NCI-H1048 (cell line): ENCODE results near the gene ZNF396.

Source experiments
- DNase-seq: peaks from one replicate; lab custom pipeline; 2025; lab: John Stamatoyannopoulos, UW

Gene ZNF396

DNA sequence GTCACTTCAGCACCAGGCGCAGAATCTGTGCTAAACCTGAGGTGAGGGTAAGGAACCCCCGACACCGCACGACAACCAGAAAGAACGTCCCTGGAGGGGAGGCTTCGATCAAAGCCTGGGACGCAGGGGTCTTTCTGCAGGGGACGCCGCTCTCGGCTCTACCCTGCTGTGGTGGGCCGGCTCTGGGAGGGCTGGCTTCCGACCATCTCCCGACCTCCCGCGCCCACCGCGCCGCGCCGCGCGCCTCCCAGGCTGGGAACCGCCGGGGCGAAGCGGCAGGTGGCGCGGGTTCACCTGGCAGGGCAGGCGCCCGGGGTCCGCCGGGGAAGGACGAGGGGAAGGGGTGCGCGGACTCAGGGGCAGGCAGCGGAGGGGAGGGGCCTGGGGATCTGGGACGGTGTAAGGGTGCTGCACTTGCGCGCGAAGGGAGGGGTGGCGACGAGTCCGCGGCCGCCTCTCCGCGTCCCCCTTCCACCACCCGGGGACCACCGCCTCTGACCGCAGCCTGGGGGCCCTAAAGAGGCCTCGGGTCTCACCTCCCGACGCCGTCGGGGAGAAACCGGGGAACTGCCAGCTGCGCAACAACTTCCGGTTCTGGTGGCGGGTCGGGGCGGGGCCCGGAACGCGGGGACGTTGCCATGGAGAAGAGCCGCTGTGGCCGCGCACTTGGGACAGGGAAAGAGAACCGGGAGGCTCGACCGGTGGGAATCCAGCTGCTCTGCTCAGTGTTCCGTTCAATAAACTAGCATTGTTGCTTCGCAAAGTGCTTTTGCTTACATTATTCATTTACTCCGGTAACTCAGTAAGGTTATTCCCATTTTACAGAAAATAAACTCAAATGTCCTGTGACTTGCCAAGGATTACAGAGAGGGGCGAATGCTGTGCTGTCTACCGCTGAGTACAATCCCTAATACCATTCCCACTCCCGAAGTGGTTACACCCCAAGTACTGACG, at the start of gene ZNF396:
ZNF396 (minus strand) TSS at position 596 of the 954 bp plus-strand sequence. CDS start 3,045 bp downstream, outside the sequence.
- no peak for DNase-seq

DNA sequence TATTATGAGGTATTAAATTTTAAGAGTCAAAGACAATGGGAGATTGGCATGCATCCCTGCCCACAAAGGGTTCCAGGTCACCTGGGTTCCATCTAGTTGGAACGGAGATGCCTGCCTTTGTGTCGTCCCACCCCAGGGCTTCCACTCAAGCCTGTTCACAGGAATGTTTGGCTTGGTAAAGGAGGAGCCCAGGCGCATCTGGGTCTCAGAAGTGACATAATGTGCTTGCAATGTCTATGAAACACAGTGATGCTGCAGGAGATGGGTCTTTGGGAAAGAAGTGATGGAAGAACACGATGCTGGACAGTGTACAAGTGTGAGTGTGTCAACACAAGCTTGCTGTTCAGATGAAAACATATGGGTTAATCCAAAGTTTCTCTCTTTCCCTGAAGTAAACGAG, 49.6 kb upstream of the ZNF396 start:
- DNase-seq, result no peak

DNA sequence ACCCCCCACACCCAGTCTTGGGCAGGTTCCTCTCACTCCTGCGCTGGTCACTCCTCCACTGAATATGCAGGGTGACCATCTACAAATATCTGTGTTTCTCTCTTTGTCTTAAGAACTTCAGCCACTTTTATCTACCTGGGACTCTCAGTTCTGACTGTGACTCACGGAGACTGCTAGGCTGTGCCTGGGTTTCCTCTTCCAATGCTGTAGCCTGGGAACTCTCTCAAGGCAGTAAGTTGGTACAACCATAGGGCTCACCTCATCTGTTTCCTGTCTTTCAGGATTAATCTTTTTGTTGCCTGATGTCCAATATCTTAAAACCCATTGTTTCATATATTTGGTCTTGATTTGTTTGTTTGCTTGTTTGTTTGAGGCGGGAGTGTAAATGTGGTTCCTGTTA, 47.2 kb upstream of the ZNF396 start:
- DNase-seq, result no peak

DNA sequence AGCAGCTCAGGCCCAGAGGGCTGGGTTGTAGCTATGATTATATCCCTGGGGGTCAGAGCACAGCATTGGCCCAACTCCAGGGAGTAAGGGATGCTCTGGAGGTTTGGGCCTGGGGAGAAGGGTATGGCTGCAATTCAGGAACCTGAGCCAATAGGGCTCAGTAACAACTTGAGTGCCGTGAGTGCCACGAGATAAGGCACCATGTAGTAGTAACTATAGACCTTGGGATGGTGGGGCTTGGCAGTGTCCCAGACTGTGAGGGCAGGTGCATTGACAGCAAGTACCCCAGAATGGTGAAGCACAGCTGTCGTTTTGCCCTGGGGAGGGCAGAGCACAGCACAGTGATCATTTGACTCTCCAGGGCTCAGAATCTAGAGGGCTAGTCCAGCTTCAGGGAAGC, 45.1 kb upstream of the ZNF396 start:
- DNase-seq, result no peak

DNA sequence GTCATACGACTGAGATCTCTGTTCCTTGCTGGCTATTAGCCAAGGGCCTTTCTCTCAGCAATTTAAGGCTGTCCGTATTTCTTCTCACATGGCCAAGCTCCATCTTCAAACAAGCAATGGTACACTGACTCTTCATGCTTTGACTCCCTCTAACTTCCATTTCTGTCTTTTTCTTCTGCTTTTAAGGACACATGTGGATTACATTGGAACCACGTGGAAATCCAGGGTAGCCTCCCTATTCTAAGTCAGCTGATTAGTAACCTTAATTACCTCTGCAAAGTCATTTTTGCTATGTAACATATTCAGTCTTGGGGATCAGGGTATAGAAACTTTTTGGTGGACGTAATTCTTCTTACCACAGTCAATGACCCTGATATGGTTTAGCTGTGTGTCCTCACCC, 41.5 kb upstream of the ZNF396 start:
- DNase-seq, result no peak

DNA sequence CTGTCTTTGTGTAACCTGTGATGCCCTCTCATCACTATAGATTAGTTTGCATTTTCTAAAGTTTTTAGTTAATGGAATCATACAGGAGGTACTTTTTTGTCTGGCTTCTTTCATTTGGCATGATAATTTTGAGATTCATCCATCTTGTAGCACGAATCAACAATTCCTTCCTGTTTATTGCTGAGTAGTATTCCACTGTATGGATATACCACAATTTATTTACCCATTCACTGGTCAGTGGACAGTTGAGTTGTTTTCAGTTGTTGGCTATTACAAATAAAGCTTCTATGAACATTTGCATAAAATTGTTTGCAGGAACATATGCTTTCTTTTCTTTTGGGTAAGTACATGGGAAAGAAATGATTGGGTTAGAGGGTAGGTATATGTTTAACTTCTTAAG, 40.1 kb upstream of the ZNF396 start:
- DNase-seq, result no peak

DNA sequence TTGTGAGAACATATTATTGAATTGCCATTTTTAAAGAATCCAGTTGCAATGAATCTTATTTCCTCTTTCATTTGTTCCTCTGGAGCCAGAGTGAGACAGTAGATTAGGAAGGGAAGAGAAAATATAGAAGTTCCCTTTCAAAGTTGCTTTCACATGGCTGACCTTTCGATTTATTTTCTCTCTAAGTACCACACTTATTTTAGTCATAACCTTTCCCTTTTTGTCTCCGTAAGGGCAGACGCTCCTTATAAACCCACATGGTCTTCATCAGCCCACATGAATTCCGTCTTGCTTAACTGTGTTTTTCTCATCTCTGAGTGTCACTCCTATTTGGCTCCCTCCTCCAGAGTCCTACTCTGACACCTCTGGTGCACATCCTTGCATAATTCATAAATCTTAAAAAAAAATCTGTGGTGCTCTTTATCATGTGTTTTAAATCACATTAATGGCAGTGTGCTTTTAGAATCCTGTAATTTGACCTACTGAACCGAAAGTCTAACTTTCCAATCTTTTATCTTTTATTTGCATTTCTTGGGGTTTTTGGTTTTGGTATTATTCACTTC, 38.5 kb upstream of the ZNF396 start:
- DNase-seq, result no peak

DNA sequence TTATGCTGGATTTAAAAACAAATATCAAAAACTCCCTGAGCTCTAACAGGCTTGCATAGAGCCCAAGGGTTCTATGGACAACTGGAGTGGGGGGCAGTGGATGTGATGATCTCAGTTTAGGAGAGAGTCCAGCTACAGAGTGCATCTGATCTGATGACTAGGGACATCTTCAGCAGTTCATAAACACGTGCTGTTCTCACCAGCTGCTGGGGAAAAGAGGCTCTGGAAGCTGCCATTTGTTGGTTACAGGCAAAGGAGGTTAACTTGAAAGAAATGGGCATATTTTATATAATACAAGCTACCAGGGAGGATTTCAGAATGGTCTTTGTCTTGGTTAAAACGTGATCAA, 36.0 kb upstream of the ZNF396 start:
- no peak for DNase-seq

DNA sequence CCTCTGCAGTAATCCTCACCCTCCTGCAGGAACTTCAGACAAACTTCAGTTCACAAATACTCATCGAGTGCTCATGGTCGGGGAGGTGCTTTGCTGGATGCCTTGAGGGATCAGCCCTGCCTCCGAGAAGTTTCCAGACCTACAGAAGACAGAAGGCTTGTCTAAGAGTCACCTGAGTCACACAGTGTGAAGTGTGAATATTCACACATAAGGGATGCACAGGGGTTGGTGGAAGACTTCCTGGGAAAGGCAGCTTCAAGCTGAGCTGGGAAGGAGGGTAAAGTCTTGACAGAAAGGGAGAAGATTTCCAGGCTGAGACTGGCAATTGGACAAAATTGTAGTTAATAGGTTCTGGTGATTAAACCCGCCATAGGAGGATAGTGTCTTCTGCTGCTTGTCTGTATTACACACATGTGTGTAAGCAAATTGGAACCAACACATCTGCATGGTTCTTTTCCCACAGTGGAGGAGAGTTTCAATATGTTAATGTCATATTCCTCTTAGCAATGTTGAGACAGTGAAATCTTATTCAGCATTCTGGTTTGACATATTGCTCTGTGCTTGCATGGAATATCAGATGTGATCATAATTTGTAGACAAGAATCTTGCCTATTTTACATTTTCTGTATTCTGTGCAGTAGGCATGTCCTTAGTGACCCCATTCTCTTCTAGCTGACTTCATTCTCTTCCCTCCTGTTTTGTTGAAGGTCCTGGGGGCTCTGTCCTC, 34.7 kb upstream of the ZNF396 start:
- DNase-seq, result no peak

DNA sequence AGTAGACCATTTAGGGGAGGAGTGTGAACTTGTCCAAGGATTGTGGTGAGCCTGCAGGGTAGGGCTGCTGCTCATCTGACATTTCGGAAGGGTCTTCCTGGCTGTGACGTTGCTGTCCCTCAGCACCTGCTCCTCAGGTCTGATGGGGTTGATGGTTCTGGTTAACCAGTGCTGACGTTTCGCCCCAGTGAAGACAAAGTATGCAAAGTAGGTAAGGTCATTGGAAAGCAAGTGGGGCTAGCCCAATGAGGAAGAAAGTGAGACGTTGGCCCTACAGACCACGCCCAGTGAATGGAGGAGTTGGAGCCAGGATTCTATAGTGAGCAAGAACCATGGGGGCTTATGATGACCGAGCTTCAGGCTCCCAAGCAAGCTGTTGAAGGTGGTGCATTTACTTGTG, 33.4 kb upstream of the ZNF396 start:
- DNase-seq, result no peak

DNA sequence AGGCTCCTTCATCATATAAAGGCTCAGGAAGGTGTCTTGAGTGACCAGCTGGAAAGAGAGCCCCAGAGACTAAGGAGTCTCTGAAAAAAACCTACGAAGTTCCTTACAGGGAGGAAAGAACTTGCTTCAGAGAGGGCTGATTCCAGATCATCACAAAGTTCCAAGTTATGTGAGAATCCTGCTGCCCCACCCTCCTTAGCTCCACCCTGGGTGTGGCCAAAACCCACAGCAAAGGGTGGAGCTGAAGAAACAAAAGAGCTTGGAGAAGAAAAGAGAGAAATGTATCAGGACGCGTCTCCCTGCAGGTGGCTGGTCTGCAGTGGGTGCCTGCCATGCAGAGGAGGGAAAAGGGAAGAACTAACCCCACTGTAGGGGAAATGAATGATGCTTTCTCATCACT, 32.8 kb upstream of the ZNF396 start:
- no peak for DNase-seq

DNA sequence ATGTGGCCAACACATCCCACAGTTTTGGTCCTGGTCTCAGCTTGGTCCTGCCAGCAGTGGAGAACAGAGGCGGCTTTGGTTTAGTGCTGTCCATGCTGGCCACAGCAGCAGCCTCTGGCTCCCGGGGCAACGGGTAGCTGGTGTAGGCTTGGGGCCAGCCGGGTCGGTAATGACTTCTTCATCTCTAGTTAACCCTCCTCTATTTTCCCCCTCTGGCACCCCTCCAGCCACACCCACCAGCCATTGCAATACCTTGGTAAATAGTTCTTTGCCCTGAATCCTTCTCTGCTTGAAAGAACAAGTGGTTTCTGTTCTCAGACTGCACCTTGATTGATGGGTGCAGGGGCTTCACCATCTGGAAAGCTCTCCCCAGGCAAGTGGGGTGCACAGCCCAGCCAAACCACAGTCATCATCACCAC, 31.7 kb upstream of the ZNF396 start:
- DNase-seq, result no peak

DNA sequence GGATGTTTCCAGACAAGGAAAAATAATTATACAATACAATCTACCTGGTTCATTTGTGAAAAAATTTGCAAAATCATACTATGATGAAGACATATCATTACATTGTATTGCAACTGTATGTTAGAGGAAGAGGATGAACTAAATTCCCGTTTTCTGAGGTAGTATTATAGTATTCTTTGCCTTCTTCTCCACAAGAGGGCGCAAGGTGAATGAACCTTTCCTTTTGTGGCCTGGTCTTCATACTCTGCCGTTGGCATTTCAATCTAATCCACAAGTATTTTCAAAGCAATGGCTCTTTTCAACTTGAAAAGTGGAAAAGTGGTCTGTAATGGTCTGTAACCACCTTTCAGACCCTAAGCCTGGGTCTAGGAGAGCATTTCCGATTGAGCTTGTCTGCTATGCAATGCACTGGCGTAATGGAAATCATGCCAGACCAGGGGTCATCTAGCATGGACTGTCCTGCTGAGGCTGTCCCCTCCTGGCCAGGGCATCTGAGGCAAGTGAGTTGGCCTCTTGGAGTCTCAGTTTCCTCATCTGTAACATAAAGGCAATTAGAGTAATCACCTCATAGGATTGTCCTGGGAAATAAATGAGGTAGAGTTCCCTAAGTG, 30.8 kb upstream of the ZNF396 start:
- DNase-seq, result no peak

DNA sequence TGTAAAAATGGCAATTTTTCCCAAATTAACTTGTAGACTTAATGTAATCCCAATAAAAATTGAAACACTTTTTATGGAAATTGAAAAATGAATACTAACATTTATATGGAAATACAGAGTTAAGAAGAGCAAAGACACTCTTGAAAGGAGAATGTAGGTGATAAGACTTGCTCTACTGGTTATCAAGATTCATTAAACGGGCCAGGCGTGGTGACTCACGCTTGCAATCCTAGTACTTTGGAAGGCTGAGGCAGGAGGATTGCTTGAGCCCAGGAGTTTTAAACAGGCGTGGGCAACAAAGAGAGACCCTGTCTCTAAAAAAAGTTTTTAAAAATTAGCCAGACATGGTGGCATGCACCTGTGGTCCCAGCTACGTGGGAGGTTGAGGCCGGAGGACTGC, 29.5 kb upstream of the ZNF396 start:
- DNase-seq, result no peak

DNA sequence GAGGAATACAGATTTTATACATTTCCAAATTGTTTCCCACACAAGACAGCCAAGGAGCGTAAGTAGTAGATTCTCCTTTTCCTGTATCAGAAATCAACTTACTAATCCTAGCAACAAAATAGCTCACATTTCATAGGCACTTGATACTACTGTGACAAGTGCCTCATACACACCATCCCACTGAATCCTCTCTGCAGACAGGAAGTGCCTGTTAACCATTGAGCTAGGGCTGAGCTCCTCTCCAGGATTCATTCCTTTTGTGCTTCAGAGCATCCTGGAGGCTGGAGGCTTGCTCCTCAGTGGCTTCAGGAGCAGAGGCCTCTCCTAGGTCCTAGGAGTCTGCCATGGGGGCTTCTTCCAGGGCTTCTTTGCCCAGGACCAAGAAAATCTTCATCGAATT, 20.8 kb upstream of the ZNF396 start:
- no peak for DNase-seq

DNA sequence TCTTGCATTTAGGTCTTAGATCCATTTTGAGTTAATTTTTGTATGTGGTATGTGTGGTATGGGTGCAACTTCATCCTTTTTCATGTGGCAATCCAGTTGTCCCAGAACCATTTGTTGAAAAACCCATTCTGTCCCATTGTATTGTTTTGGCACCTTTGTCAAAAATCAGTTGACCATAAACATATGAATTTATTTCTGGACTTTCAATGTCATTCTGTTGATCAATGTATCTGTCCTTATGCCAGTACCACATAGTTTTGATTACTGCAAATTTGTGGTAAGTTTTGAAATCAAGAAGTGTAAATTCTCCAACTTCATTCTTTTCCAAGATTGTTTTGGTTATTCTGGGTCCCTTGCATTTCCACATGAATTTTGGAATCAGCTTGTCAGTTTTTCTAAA, 16.6 kb upstream of the ZNF396 start:
- DNase-seq, result no peak

DNA sequence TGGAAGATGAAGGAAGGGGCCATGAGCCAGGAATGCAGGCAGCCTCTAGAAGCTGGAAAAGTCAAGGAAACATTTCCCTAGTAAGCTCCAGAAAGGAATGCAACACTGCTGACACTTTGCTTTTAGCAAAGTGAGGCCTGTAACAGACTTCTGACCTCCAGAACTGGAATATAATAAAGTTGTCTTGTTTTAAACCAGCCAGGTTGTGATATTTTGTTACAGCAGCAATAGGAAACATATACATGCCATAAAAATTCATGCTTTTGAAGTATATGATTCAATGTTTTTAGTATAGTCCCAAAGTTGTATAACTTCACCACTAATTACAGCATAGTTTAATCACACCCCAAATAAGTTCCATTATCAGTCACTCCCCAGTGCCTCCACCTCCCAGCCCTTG, 15.2 kb upstream of the ZNF396 start:
- no peak for DNase-seq

DNA sequence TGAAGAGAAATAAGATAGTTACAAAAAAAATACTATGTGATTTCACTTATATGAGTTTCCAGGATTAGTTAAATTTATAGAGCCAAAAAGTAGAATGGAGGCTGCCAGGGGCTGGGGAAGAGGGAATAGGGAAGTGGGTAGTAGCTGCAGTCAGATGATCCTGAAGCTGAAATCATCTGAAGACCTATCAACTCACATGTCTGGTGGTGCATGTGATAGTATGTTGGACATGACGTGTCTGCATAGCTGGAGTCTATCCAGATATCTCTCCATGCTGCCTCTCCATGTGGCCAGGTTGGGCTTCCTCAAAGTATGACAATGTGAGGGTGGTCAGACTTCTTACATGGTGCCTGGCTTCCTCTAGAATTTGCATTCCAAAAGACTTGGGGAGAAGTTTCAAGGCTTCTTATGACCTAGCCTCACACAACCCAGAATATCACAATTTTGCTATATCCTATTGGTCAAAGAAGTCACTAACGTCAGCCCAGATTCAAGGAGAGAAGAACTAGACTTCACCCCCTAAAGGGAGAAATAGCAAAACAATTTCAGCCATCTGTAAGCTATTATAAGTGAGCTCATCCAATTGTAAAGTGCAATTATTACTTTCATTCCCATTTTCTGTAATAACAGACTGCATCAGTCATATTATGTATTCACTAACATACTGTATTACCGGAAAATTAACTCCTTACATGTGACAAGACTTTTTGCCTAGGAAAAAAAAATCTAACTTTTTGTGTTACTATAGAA, 14.0 kb upstream of the ZNF396 start:
- DNase-seq, result no peak

DNA sequence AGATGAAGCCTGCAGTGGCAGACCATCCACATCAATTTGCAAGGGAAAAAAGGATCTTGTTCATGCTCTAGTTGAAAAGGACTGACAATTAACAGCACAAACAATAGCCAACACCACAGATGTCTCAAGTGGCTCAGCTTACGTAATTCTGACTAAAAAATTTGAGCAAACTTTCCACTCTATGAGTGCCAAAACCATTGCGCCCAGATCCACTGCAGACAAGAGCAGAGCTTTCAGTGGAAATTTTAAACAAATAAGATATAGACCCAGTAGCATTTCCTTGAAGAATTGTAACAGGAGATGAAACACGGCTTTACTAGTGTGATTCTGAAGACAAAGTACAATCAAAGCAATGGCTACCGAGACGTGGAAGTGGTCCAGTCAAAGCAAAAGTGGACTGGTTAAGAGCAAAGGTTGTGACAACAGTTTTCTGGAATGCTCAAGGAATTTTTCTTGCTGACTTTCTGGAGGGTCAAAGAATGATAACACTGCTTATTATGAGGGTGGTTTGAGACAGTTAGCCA, 12.0 kb upstream of the ZNF396 start:
- DNase-seq, result no peak

DNA sequence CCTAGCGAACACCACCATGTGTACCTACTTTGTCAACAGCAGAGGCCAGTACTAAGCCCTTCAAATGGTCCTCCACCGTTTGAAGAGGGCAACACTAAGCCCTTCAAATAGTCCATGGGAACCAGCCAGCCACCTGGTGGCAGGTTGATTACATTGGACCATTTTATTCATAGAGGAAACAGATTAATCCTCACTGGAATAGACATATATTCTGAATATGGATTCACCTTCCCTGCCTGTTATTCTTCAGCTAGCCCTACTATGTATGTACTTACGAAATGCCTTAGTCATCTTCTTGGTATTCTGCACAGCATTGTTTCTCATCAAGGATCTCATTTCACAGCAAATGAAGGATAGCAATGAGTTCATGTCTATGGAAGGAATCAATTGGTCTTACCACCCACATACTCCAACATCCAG, 10.0 kb upstream of the ZNF396 start:
- DNase-seq, result no peak

DNA sequence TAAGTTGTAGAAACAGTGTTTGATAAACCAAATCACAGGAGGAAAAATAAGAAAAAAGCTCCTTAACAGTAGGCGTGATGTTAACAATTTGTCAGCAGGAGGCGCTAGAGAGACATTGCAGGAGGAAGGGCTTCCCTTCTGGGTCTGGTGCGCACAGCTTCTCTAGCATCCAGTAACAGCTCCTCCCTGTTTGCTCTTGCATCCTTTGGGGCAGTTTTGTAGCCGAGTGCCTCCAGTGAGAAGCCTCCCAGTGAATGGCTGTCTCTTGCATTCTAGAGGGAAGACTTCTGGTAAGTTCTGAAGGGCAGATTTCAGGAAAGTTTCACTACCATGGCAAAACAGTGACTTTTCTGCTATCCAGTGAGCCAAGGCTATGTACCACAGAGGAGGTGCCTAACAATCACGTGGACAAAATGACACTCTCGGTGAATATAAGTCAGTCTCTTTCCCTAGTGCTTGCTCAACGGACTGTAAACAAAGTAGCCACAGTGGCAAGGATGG, 9.5 kb upstream of the ZNF396 start:
- DNase-seq, result peak; percentile 39
